Omental fat pad (tissue), 4 donors: Measurements from ENCODE around the gene SFXN3. TPM values are rescaled to one million over a fixed set of nuclear protein-coding genes. Genes with fewer than 3 reads are reported as not detected.

Experiments
- ATAC-seq: fragments of 150-250 bp; one replicate; pipeline ENCODE4 v1.9.1; 2016; ENCODE audit warnings: mild to moderate bottlenecking, moderate library complexity; ENCODE audit not compliant: low FRiP score
- DNase-seq: peaks from one replicate; pipeline ENCODE4 v3.0.0-alpha.2; 2019; ENCODE audit warnings: low spot score
- CTCF ChIP-seq, 3 donors: fragments of 450-650 bp; IDR thresholded peaks; one replicate each; pipeline ENCODE4 v1.5.1; 2016 to 2017; ENCODE audit warnings: antibody characterized with exemption in 3 of 3, mild to moderate bottlenecking in 3 of 3, moderate library complexity in 2 of 3
- total RNA-seq, 4 donors: library from RNA; depleted of rRNA; stranded (reverse); fragments of >200 nt; gene quantifications; one replicate each; pipeline ENCODE4 v1.1.0, GENCODE V29; 2016

The SFXN3 gene
- total RNA-seq, 4 donors from 2014 or later, result 54.8 to 97.3 (median 71.2) TPM

- DNase-seq, result no peak
- TF ChIP-seq CTCF (IDR thresholded peaks at IDR 0.05), result no peak
- no peak for ATAC-seq
Observed at GRCh38 chr10:101080933-101081931, 50.2 kb downstream of the SFXN3 start.

- no peak for TF ChIP-seq CTCF (IDR thresholded peaks at IDR 0.05)
- no peak for DNase-seq
- ATAC-seq, result no peak
Observed at GRCh38 chr10:101085846-101086245, 54.8 kb downstream of the SFXN3 start.

GRCh38 chr10:101087376-101087775, 56.3 kb downstream of the SFXN3 start:
- no peak for TF ChIP-seq CTCF (IDR thresholded peaks at IDR 0.05)
- DNase-seq (no peak), ATAC-seq (no peak)

GRCh38 chr10:101087965-101088364, 56.9 kb downstream of the SFXN3 start:
- no peak for TF ChIP-seq CTCF (IDR thresholded peaks at IDR 0.05)
- ATAC-seq (no peak), DNase-seq (no peak)

DNA sequence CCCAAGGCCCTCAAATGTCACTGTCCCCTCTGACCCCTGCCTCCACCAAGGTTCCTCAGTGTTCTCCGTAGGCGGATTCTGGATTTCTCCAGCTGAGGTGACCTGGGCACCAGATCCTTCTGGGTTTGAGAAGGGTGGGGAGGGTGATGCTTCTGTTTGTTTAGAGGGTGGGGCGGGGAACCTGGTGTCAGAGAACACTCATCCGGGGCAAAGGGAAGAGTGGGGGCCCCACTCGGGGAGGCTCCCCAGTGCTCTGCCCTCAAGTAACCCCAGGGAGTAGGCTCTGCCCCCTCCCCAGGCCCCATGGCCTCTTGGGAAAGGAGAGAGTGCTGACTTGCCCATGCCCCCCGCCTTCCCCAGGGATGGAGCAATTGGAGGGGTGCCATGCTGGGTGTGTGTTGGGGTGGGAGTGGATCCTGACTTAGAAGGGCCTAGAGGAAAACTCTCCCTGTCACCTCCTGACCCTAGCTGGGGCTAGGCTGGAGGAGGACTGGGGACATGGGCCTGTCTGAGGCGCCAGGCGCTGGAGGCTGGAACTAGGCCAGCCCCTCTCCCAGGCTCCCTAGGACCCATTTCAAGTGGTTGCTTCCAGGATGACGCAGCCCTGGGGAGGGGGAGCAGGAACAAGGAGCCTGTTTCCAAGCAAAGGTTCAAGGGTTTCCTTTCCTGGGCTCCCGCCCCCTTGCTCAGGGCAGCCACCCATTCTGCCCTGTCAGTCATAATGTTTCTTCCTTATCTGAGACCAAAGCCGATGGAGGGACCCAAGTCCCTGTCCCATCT, 58.7 kb downstream of the SFXN3 start:
- TF ChIP-seq CTCF (IDR thresholded peaks at IDR 0.05), result no peak
- DNase-seq, result no peak
- ATAC-seq, result no peak

DNA sequence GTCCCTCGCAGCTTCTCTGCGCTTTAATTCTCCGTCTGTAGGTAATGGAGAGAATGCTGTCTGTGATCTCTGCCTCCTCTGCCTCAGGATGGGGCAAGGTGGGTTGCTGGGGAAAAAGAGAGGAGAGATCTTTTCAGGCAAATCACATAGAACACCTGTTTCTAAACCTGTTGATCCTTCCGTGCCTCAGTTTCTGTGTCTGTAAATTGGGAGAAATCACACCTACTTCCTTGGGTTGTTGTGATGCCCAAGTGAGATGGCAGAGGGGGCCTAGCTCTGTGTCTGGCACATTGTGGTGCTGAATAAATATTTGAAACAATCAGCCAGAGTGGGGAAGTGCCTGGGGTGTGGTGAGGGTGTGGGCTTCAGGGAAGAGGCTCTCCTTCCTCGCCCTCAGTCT, 59.6 kb downstream of the SFXN3 start:
- ATAC-seq (no peak), DNase-seq (no peak)
- TF ChIP-seq CTCF (IDR thresholded peaks at IDR 0.05), result no peak

Other genes starting within 250 kb of the SFXN3 start
- gene SLF2, start 118.3 kb upstream of the SFXN3 start, total RNA-seq, result 10 to 100 TPM; 14.9 to 37.8 (median 21.9) TPM
- 1 to 10 TPM in 2 of 4 donors, under 1 TPM in 2; 0.47 to 1.4 (median 1.1) TPM for gene SEMA4G, start 61.7 kb upstream of the SFXN3 start, total RNA-seq
- gene MRPL43, start 43.7 kb upstream of the SFXN3 start, total RNA-seq, result 10 to 100 TPM; 59.7 to 97.0 (median 79.3) TPM
- gene TWNK, start 43.7 kb upstream of the SFXN3 start, total RNA-seq, result 10 to 100 TPM in 1 of 4 donors, 1 to 10 TPM in 3; 4.6 to 20.8 (median 6.9) TPM
- 10 to 100 TPM; 59.4 to 98.0 (median 72.6) TPM for gene LZTS2, start 31.4 kb upstream of the SFXN3 start, total RNA-seq
- 1 to 10 TPM in 1 of 4 donors, under 1 TPM in 3; 0.12 to 3.3 (median 0.30) TPM for gene PDZD7, start 105 bp upstream of the SFXN3 start, total RNA-seq
- gene KAZALD1, start 30.8 kb downstream of the SFXN3 start, total RNA-seq, result 10 to 100 TPM in 1 of 4 donors, 1 to 10 TPM in 2, under 1 TPM in 1; 0.72 to 15.0 (median 1.6) TPM
- gene TLX1, start 100.1 kb downstream of the SFXN3 start, total RNA-seq, result not detected
- gene LBX1, start 198.2 kb downstream of the SFXN3 start, total RNA-seq, result not detected